HL-60 (cell line): ENCODE measurements around the gene FOXP4. TPM values are rescaled to one million over a fixed set of nuclear protein-coding genes. Genes with fewer than 3 reads are reported as not detected.

Source experiments
- DNase-seq, 2 experiments: peaks; one replicate each; pipeline ENCODE4 v3.0.0-alpha.2; 2010 to 2020; ENCODE audit warnings: low read depth in 1 of 2, low spot score in 1 of 2
- H3K27ac ChIP-seq: fragments of 250-450 bp; sonication (Bioruptor Pico); replicated peaks from 2 replicates; pipeline ENCODE4 v1.5.1; 2020; ENCODE audit warnings: mild to moderate bottlenecking, moderate library complexity
- H3K27me3 ChIP-seq: fragments of 250-450 bp; sonication (Bioruptor Pico); 2 replicates; pipeline ENCODE4 v1.5.1; 2021; ENCODE audit warnings: mild to moderate bottlenecking, moderate library complexity; ENCODE audit not compliant: insufficient read depth, poor library complexity, severe bottlenecking
- H3K4me3 ChIP-seq: replicated peaks from 2 replicates; pipeline ENCODE4 v1.5.1; 2011; ENCODE audit warnings: mild to moderate bottlenecking, control low read depth, low read length; ENCODE audit not compliant: insufficient read depth
- CTCF ChIP-seq: IDR thresholded peaks from one replicate; pipeline ENCODE4 v1.5.1; 2011; ENCODE audit warnings: low read length, control low read depth, inconsistent platforms; ENCODE audit not compliant: insufficient read depth
- GABPA ChIP-seq: IDR thresholded peaks from 2 replicates; pipeline ENCODE4 v1.6.1; 2012; ENCODE audit warnings: low read depth
- POLR2AphosphoS5 ChIP-seq: IDR thresholded peaks from 2 replicates; pipeline ENCODE4 v1.6.1; 2012; ENCODE audit warnings: low read depth
- REST ChIP-seq: IDR thresholded peaks from 2 replicates; pipeline ENCODE4 v1.6.1; 2012; ENCODE audit warnings: low read depth; ENCODE audit not compliant: insufficient replicate concordance
- SPI1 ChIP-seq: IDR thresholded peaks from 2 replicates; pipeline ENCODE4 v1.6.1; 2012; ENCODE audit warnings: low read depth, mild to moderate bottlenecking, borderline replicate concordance
- microRNA-seq: library from miRNA; unstranded; fragments of <30 nt; microRNA quantifications from one replicate; pipeline ENCODE4, GENCODE V29; 2018

The FOXP4 gene

GRCh38 chr6:41650120-41650519 lies 103.9 kb downstream of the FOXP4 start:
- Histone ChIP-seq H3K27me3 (peaks cover 4% of the 10 kb centered on the region), H3K4me3 (no peak overlapping the region), H3K27ac (no peak overlapping the region)
- DNase-seq: no peak
- TF ChIP-seq SPI1 (no peak), GABPA (no peak), CTCF (no peak), REST (no peak), POLR2AphosphoS5 (no peak)

GRCh38 chr6:41651246-41651961 lies 105.2 kb downstream of the FOXP4 start:
- TF ChIP-seq POLR2AphosphoS5: no peak
- TF ChIP-seq REST: no peak
- no peak for TF ChIP-seq CTCF
- TF ChIP-seq SPI1: no peak
- no peak for TF ChIP-seq GABPA
- Histone ChIP-seq H3K27ac (no peak overlapping the region), H3K27me3 (peaks cover 4% of the 10 kb centered on the region), H3K4me3 (no peak overlapping the region)
- DNase-seq: no peak

Small RNA genes lying within 50 kb of the gene (microRNA-seq; reads per million reads assigned to microRNA genes)
- gene MIR4641: not detected
